DMS153 treated with DMSO at 0.1 percent for 48 hours (cell line): Measurements from ENCODE around the gene ZNF75A.
"Not testable (repeated sequence)": the region's sequence is repeated elsewhere in the genome, so short reads cannot be mapped to it uniquely, and the experiment has no call there.

ENCODE experiments used
- DNase-seq: peaks from one replicate; lab custom pipeline; 2025; ENCODE audit not compliant: unreplicated experiment; lab: John Stamatoyannopoulos, UW

The ZNF75A gene

GRCh38 chr16:3305109-3306068 lies at the start of gene ZNF75A, which contains the start of gene TIGD7:
TSS of gene ZNF75A (plus strand) at chr16:3305497. CDS start at chr16:3308429, 2,932 bp downstream.
TSS of gene TIGD7 (minus strand) at chr16:3305430. CDS start at chr16:3300614, 4,816 bp downstream.
- DNase-seq, result peak; percentile 83

- DNase-seq, result no peak
Measured at GRCh38 chr16:3256146-3256865, 49.0 kb upstream of the ZNF75A start, which contains the start of gene MEFV. TSS of gene MEFV (minus strand) at chr16:3256633. CDS start at chr16:3256587, 46 bp downstream.

DNA sequence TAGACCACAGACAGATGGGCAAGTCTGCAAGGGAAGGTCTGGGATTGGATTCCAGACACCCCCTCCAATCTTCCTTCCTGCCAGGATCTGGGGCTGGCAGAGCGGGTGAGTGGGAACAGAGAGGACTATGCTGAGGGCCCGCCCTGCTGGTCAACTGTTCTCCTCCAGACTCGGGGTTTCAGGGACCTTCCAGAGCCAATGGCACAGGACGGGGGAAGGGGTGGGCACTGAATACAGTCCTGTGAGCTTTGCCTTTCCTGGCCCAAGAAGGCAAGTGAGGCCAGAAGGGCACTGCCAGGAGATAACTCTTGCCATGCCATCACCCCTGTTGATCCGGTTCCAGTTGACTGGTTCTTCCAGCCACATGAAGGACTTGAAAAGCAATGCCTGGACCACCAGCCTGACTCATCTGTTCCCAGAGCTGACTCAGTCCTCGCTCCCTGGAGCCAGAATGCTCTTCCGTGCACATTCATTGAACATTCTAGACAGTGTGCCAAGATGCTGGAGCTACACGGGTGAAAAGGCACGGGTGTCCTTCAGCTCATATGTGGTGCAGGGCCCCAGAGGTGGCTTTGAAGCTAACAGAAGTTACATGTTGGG lies 48.3 kb upstream of the ZNF75A start:
- no peak for DNase-seq

- no peak for DNase-seq
Measured at GRCh38 chr16:3259836-3260235, 45.5 kb upstream of the ZNF75A start.

GRCh38 chr16:3262517-3262916 lies 42.8 kb upstream of the ZNF75A start:
- DNase-seq, result no peak

- peak; percentile 94 for DNase-seq
Measured at GRCh38 chr16:3264137-3265036, 40.9 kb upstream of the ZNF75A start.

- no peak for DNase-seq
Measured at GRCh38 chr16:3266873-3267537, 38.3 kb upstream of the ZNF75A start.

- DNase-seq, result no peak
Measured at GRCh38 chr16:3268294-3268693, 37.0 kb upstream of the ZNF75A start.

GRCh38 chr16:3270718-3271117 lies 34.6 kb upstream of the ZNF75A start:
- DNase-seq, result not testable (repeated sequence)

DNA sequence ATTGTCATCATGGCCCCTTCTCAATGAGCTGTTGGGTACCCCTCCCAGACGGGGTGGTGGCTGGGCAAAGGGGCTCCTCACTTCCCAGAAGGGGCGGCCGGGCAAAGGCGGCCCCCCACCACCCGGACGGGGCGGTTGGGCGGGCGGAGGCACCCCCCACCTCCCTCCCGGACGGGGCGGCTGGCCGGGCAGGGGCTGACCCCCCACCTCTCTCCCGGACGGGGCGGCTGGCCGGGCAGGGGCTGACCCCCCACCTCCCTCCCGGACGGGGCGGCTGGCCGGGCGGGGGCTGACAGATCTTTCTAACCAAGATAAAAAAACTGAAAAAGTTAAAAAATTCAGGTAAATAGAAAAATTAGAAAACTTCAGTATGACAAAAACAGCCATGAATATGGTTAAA lies 34.0 kb upstream of the ZNF75A start:
- not testable (repeated sequence) for DNase-seq

DNA sequence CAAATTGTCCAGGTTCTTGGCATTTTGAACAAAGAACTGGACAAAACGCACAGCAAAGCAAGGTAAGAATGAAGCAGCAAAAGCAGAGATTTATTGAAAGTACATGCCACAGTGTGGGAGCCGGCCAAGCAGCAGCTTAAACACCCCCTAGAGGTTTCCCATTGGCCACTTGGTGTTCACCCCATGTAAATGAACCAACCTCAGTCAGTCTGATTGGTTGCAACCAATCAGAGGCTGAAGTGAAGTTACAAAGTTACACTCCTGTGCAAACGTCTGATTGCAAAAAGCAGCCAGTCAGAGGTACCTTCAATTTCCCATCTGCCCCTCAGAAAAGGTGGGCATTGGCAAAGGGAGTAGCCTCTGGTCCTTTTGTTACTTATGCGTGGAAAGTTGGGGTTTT lies 30.8 kb upstream of the ZNF75A start:
- no peak for DNase-seq

DNA sequence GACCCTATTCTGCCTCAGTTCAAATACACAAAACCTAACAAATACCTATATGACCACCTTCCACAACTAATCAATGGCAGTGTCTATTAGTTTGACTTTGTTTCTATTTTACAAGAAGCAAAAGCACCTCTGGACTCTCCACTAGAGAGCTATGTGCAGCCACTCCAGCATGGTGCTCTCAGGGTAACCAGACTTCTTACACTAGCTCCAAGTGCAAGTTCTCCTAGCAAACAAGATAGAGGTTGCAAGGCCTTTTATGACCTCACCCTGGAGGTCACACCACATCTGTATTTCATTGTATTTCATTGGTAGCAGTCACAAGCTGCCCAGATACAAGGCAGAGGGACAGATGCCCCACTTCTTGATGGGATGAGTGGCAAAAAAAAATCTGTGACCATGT lies 30.4 kb upstream of the ZNF75A start:
- no peak for DNase-seq

DNA sequence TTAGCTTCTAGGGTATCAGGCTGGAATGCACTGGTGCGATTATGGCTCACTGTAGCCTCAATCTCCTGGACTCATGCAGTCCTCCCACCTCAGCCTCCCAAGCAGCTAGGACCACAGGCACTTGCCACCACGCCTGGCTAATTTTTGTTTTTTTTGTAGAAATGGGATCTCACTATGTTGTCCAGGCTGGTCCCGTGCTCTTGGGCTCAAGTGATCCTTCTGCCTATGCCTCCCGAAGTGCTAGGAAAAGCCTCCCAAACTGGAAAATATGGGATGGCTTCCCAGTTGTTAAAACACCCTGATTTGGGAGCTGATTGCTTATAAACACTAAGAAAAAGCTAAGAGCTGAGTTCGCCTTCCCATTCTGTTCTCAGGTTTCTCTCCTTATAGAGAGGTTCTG lies 28.6 kb upstream of the ZNF75A start:
- DNase-seq, result no peak

GRCh38 chr16:3281222-3281820 lies 24.0 kb upstream of the ZNF75A start:
- DNase-seq, result no peak

DNA sequence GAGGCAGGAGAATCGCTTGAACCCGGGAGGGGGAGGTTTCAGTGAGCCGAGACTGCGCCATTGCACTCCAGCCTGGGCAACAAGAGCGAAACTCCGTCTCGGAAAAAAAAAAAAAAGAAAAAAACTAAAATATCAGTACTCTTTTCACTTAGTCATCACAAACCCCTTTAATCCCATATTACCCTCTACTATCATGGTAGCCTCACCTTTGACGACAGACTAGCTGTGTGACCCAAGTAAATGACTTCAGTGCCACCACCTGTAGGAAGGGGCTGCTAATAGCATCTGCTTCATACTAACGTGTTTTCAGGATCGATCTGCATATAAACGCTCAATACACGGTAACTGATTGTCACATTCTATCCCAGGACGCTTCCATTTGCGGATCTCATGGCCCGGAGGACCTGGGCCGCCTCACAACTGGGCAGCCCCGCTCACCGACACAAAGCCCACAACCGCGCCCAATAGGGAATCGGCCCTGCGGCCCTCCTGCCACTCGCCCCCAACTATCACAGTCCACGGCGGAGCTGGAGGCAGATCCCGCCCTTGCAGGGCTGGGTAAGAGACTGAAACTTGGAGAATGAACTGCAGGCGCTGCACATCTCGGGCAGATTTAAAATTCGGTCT lies 23.1 kb upstream of the ZNF75A start:
- DNase-seq, result peak; percentile 75

DNA sequence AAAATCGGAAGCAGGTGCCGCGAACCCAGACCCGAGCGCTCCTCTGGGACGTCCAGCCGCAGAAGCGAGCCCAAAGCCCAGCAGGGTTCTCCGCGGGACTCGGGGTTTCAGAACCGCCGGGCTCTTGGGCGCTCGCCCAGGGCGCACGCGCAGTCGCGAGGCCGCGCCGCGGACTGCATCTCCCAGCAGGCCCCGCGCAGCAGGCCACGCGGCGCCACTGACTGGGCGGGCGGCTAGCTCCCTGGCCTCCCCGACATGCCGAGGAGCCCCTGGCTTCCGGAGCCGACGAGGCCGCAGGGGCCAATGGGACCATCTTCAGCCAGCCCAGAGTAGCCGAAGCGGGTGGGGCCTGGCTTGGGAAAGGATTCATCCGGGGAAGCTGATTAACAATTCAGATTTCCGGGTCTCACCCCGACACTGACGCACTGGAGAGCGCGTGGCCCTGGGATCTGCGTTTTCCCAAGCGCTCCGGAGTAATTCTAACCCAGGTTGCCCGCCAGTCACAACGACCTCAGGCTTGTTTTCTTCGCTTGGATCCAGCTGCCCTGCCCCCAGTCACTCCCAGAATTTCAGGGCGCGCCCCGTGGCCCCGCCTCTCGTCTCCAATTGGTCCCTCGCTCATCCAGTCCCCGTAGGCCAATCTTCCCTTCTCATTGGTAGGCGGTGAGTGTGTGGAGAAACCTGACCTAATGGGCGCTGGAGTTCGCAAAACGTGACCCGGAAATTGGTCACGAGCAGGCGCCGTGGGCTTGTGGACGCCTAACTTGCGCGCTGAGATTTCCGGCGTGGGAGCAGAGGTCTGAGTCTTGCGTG lies 22.4 kb upstream of the ZNF75A start, which contains the start of gene ZNF263:
ZNF263 (plus strand) TSS at position 762 of the 813 bp plus-strand sequence. CDS start 328 bp downstream, outside the sequence.
- peak; percentile 96 for DNase-seq

GRCh38 chr16:3283543-3284447 lies 21.5 kb upstream of the ZNF75A start:
- no peak for DNase-seq
